NCI-H146 (cell line): ENCODE data around the gene VNN1.
"Not testable (repeated sequence)": the region's sequence is repeated elsewhere in the genome, so short reads cannot be mapped to it uniquely, and the experiment has no call there.

Experiments used
- DNase-seq: peaks from one replicate; lab custom pipeline; 2025; lab: John Stamatoyannopoulos, UW

Gene VNN1

DNA sequence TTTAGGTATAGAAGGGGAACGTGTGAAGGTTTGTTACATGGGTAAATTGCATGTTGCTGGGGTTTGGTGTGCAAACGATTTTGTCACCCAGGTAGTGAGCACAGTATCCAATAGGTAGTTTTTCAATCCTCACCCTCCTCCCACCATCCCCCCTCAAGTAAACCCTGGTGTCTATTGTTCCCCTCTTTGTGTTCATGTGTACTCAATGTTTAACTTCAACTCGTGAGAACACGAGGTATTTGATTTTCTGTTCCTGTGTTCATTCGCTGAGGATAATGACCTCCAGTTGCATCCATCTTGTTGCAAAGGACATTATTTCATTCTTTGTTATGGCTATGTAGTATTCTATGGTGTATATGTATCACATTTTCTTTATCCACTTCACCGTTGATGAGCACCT is 11.6 kb upstream of the VNN1 start:
- DNase-seq: peak; percentile 21

DNA sequence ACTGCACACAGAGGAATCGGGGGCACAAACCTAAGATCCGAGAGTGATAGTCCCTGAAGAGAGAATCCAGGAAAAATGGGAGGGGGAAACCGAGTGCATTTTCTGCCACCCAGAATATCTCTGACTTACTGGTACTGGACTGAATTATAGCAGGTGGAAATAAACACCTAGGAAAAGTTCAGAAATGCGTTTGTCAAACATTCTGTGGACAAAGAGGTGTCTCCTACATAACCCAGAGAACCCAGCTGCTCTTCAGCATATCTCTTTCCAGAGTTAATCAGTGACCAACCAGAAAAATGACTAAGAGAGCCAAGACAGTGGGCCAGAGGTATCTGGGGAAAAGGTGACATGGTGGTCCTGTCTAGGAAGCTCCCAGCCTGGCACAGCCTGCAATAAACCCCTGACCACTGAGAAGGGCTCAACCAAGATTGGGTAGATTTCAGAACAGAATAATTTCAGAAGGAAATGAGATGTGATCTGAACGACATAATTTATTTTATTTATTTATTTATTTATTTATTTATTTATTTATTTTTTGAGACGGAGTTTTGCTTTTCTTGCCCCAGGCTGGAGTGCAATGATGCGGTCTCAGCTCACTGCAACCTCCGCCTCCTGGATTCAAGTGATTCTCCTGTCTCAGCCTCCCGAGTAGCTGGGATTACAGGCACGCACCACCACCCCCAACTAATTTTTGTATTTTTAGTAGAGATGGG is 6.0 kb upstream of the VNN1 start:
- no peak for DNase-seq

DNA sequence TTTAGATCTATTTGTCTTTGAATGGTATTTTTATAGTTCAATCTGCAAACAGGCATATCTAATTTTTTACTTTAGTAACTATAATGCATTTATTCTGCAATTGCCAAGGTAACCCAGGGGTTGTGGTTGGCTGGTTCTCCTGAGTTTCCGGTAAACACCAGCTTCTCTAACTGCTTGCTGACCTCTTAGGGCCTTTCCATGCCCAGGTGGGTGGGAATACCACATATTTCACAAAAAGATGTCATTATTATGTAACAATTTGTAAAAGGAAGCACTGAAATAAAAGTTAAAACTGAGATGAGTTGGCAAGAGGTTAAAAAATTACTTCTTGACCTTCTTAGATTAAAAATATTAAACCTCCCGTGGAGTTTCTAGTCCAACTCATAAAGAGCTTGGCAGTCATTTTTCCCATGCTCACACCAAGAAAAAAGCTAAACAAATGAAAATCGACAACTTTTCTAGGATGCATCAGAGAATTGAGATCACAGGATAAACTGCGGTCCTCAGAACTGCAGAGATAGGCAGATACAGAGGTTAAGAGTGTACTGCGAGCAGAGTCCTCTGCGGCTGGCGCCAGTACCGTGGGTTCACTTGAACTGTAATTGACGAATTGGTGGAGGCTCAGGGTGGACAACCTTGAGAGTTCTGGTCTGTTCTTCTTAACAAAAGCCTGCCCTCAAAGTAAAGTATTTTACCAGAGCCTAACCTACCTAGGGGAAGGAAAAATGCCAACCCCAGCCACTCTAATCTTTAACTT is 2.2 kb upstream of the VNN1 start:
- DNase-seq: no peak

DNA sequence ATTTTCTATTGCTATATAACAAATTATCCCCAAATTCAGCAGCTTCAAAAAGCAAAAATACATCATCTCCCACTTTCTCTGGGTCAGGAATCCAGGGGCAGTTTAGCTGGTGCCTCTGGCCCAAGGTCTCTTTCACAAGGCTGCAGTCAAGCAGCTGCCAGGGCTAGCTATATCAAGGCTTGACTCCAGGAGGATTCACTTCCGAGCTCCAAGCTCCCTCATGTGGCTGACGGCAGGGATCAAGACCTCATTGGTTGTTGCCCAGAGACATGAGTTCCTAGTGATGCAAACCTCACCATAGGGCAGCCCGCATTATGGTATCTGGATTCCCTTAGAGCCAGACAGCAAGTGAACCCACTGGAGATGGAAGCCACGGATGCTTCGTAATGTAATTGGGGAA is 1.3 kb upstream of the VNN1 start:
- DNase-seq: peak; percentile 72

DNA sequence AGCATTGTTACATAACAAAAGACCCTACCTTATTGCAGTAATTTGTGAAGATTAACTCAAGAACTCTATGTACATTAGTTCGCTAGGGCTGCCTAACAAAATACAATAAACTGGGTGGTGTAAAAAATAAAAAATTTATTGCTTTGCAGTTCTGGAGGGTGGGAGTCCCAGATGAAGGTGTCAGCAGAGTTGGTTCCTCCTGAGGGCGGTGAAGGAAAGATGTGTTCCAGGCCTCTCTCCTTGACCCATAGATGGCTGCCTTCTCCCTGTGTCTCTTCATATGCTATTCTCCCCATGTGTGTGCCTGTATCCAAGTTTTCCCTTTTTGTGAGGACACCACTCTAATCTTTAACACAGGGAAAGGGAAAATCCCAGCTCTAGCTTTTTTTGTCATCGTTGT is 305 bp upstream of the VNN1 start:
- DNase-seq: no peak

DNA sequence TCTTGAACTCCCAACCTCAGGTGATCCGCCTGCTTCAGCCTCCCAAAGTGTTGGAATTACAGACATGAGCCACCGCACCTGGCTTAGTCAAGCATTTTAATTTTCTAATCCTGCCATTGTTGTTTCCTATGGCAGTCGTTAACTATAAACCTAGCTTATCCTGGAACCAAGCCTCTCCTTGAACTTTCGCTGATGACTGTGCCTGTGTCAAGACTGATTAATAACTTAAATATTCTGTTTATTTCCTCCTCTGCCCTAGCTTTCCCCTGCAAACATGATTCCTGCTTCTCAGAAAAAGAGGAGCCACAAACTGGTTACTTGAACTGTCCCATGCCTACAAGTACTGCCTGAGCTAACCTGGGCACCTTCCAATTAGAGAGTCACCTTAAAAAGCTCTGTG is 1.5 kb downstream of the VNN1 start:
- DNase-seq: no peak

DNA sequence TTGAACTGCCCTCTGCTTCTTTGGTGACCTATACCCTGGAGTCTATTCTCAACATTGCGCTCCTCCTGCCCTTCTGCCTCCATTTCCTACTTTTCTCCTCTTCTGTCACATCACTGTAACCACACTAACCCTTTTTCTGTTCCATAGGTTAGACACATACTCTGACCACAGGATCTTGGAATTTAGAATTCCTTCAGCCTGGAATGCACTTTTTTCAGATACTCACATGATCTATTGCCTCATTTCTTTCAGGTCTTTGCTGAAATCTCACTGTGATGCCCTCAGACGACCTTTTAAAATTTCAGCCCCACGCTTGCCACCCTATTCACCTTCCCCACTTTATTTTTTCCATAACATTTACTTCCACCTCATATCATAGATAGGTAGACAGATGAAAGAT is 5.1 kb downstream of the VNN1 start:
- no peak for DNase-seq

DNA sequence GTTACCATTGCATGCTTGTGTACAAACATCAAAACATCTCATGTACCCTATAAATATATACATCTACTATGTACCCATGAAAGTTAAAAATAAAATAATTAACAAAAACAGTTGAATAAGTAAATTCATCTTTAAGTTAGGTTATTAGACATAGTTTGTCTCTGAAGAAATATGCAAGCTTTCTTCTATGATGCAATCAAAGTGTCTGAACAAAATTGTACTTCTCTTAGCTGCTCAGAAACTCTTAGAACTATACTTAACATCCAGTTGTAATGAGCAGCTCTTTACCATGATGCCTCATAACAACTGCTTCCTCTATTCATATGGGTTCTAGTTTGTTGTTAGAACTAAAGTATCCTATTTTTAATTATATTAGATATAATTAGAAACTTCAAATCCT is 5.9 kb downstream of the VNN1 start:
- DNase-seq: no peak

DNA sequence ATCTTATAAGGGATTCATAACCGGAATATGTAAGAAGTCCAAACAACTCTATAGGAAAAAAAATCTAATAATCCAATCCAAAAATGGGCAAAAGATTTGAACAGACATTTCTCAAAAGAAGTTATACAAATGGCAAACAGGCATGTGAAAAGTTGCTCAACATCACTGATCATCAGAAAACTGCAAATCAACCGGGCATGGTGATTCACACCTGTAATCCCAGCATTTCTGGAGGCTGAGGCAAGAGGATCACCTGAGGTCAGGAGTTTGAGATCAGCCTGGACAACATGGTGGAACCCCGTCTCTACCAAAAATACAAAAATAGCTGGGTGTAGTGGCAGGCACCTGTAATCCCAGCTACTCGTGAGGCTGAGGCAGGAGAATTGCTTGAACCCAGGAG is 7.1 kb downstream of the VNN1 start:
- not testable (repeated sequence) for DNase-seq

DNA sequence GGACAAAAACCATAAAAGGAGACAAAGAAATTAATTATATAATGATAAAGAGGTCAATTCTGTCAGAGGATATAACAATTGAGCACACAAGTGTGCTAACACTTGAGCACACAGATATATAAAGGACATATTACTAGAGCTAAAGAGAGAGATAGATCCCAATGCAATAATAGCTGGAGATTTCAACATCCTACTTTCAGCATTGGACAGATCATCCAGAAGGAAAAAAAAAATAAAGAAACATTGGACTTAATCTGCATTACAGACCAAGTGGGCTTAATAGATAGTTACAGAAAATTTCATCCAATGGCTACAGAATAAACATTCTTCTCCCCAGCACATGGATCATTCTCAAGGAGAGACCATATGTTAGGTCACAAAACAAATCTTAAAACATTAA is 9.9 kb downstream of the VNN1 start:
- no peak for DNase-seq

DNA sequence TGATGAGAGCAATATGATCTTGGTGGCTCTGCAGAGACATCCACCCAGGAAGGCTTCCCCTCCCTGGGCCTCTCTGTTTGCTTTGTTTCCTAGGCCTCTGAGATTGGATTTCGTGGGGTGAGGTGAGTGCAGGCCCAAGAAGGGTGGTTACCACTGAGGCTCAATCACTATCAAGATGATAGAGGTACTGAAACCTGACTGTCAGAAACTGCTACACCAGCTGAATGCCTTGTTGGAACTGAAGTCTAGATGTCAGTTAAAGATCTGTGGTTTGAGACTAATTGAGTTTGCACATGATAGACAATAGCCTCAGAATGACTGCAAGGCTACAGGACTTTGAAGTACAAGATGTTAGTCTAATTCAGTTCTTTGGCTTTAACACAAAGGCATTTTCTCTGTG is 15.2 kb downstream of the VNN1 start:
- no peak for DNase-seq

DNA sequence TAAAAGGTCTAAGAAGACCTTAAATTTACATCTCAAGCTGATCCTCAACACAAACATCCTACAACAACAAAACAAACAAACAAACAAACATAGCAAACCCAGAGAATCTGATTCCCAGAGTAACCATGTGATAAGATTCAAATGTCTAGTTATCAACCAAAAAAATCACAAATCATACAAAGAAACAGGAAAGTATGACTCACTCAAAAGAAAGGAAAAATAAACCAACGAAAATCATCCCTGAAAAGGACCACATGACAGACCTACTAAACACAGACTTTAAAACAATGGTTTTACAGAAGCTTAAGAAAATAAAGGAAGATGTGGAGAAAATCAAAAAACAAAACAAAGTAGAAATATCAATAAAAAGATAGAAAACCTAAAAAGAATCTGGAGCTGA is 18.1 kb downstream of the VNN1 start:
- no peak for DNase-seq

DNA sequence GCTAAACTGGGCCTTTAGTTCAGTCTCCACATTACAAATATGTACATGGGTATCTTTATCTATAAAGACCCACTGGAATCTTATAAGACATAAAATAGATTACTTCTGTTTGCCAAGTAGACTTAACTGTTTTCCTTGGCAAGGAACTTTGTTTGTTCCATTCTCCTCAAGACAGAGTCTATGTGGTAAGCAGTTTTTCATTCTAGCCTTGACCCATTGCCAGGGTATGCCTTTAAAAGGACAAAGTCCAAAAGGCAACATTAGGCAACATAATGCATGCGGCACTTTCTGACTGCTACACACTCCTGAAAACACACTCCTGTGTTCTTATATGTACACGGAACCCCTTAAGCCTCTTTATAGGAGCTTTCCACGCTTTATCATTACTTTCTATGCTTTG is 20.4 kb downstream of the VNN1 start:
- no peak for DNase-seq

DNA sequence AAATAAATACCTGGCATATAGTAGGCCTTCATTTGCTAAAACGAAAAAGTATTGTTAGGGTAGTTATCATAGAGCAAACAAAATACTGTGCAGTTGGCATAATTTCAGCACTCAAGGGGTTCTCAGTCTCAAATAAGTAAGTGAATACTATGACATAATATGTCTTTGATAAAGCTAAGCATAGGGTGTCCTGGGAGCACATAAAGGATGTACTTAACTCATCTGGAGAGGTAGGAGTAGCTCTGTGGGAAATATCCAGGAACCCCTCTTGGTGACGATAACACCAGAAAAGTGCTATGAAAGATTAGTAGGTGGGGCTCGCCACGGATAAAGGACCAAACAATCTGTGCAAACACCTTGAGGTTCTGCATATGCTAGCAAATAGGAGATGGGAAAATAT is 23.2 kb downstream of the VNN1 start:
- DNase-seq: no peak

DNA sequence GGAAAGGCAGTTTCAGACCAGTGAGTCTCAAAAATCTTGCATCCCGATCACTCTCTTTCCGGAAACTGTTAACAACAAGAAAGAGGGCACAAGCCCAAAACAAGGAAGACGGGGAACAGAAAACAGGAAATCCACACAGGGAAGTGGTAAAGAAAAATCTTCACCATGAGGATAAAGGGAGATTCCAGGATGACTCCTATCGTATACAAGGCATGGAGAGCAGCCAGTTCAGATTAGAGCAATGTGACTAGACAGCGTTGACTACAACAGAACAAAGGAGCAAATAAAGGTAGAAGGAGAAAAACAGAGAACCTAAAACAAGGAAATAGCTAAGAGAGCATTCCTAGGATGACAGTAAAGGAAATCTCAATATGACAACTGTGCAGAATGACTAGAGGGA is 26.5 kb downstream of the VNN1 start:
- DNase-seq: no peak

DNA sequence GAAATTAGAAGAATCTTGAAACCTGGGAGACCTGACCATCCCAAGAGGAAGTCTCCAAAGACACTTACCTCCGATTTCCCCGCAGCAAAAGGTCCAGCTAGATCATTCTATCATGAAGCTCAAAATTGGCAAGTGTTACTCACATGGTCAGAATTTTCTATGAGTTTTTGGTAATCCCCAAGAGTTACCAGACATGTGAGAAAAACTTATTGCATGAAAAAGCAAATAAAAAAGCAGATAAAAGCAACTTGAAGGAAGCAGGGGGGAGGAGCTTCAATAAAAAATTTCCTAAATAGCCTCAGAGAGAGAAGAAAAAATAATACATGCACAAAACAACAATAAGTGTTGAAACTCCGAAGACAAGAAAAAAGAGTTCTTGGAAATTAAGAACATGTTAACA is 27.3 kb downstream of the VNN1 start:
- DNase-seq: no peak

DNA sequence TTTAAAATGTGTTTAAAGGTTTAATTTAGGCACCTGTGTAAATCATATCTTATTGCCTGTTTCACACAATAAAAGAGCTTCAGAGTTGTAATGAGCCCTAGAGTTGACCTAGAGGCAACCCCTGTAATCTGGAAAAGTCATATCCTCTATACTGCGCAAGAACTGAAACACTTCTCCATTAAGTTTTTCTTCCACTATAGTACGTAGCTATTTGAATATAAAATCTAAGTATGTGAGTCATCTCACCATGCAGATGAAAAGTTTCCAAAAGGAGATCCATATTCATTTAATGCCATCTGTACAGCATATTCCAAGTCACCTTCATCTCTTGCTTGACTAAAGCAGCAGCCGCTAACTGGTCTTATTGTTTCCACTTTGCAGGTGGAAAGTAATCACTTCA is 28.8 kb downstream of the VNN1 start:
- peak; percentile 51 for DNase-seq

DNA sequence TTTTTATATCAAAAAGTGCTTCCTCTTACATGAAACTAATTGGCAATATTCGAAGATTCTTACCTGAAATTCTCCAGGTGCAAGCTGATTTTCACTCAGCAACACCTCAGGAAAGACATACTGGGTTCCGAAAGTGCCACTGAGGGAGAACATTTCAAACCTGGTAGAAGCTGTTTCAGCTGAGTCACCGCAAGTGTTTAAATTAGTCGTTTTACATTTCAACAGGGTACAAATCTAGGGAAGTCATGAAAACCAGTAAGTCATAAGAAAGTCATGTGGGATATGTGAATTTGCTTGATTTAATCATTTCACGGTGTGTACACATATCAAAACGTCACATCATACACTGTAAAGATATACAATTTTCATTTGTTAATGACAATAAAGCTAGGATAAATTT is 29.6 kb downstream of the VNN1 start:
- no peak for DNase-seq

DNA sequence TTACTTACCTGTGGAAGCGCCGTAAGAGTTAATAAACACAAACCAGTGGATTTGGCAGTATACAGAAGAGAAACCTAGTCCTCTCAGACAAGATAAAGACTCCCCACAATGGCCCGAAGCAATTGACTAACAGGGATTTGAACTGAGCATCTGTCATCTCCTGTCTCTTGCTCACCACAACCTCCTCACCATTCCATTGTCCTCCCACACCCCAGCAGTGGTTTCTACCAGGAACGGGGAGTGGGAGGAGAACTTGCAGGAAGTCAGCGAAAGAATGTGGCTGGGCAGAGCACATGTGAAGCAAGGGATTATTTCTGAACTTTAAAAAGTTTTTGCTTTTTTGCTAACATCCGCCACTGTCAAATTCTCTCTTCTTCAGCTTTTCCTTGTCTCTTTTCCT is 30.3 kb downstream of the VNN1 start:
- no peak for DNase-seq

DNA sequence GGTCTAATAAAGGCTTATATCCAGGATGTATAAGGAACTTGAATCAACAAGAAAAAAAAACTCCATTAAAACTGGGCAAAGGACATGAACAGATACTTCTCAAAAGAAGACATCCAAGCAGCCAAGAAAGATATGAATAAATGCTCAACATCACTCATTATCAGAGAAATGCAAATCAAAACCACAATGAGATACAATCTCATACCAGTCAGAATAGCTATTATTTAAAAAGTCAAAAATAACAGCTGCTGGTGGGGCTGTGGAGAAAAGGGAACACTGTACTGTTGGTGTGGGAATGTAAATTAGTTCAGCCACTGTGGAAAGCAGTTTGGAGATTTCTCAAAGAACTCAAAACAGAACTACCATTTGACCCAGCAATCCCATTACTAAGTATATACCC is 34.8 kb downstream of the VNN1 start:
- not testable (repeated sequence) for DNase-seq

DNA sequence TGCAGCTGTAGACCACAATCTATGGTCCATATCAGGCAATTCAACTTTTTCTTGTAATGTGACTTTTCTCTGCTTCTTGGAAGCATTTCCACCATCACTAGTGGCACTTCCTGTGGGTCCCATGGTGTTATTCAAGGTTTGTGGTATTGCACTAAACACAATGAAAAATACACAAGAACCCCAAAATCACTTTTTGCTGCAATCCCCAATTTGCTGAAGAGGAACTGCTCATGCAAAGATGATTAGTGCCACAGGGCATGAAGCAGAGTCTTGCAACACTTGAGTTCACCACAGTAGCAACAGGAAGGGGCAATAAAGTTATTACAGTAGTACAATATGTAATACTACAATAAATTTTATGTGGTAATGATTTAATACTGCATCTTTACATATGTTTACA is 38.1 kb downstream of the VNN1 start:
- DNase-seq: no peak

DNA sequence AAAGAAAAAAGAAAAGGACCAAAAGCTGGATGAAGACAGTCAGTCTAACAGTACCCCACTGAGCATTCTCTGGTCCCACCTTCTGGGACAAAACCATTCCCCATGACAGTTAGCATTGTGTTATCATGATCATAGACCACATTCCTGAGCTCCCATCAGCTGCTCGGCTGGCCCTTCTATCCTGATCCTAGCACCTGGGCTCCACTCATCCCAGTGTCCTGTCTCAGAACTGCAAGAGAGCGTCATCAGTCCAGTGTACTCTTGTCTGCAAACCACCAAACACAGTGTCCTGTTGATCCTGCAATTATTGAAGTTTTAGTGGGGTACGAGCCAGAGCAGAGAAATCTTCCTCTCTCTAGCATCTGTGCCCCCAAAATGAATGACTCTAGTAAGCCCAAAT is 38.9 kb downstream of the VNN1 start:
- DNase-seq: no peak

DNA sequence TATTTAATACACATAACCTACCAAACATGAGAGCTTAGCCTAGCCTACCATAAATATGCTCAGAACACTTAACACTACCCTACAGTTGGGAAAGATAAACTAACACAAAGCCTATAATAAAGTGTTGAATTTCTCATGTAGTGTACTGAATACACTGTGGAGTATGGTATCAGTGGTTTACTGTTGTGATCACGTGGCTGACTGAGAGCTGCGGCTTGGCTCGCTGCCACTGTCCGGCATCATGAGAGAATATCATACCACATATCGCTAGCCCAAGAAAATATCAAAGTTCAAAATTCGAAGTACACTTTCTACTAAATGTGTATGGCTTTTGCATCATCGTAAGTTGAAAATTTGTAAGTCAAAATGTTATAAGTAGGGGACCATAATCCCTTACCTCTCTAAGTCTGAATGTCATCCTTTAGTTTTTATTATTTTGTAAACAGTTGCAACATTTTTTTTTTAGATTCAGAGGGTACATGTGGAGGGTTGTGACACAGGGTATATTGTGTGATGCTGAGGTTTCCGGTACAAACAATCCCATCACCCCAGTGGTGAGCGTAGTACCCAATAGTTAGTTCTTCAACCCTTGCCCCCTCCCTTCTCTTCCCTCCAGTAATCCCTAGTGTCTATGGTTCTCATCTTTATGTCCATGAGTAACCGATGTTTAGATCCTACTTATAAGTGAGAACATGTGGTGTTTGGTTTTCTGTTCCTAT is 40.3 kb downstream of the VNN1 start:
- no peak for DNase-seq
